ENCODE measurements around the gene SDC4.

The SDC4 gene

GRCh38 chr20:45347936-45348778 lies at the start of gene SDC4:
Gene SDC4, minus strand, starts transcription at chr20:45348424. Its CDS starts 40 bp downstream, at chr20:45348384.
- no peak for TF ChIP-seq CTCF (IDR thresholded peaks at IDR 0.05)
- H3K4me3 ChIP-seq (ENCODE audit: low read depth in 1 of 2, low read length in 1 of 2) = no peak within 1 kb of the TSS
- H3K9me3 ChIP-seq = no peaks in the 10 kb centered on the region
- peaks cover 0 to 9% of the 10 kb centered on the region in 2 experiments for H3K4me1 ChIP-seq (ENCODE audit: control insufficient read depth in 1 of 2, insufficient read depth in 1 of 2, low read depth in 1 of 2, low read length in 1 of 2)
- H3K27me3 ChIP-seq = peaks cover 70% of the 10 kb centered on the region
- no peaks in the 10 kb centered on the region for H3K36me3 ChIP-seq
- H3K27ac ChIP-seq = no peak within 1 kb of the TSS

- peaks cover under 1% of the 10 kb centered on the region for H3K9me3 ChIP-seq
- no peaks in the 10 kb centered on the region for H3K27me3 ChIP-seq
- no peak overlapping the region for H3K4me3 ChIP-seq (ENCODE audit: low read depth in 1 of 2, low read length in 1 of 2)
- H3K4me1 ChIP-seq (ENCODE audit: control insufficient read depth in 1 of 2, insufficient read depth in 1 of 2, low read depth in 1 of 2, low read length in 1 of 2) = peaks cover 6 to 10% of the 10 kb centered on the region in 2 experiments
- H3K36me3 ChIP-seq = no peaks in the 10 kb centered on the region
- H3K27ac ChIP-seq = no peak overlapping the region
- TF ChIP-seq CTCF (IDR thresholded peaks at IDR 0.05) = no peak
Observed at GRCh38 chr20:45395114-45395415, 46.8 kb upstream of the SDC4 start.

GRCh38 chr20:45394221-45395113 lies 46.2 kb upstream of the SDC4 start:
- no peaks in the 10 kb centered on the region for H3K36me3 ChIP-seq
- no peak overlapping the region for H3K27ac ChIP-seq
- peaks cover 7 to 11% of the 10 kb centered on the region in 2 experiments for H3K4me1 ChIP-seq (ENCODE audit: control insufficient read depth in 1 of 2, insufficient read depth in 1 of 2, low read depth in 1 of 2, low read length in 1 of 2)
- H3K4me3 ChIP-seq (ENCODE audit: low read depth in 1 of 2, low read length in 1 of 2) = no peak overlapping the region
- TF ChIP-seq CTCF (IDR thresholded peaks at IDR 0.05) = no peak
- no peaks in the 10 kb centered on the region for H3K9me3 ChIP-seq
- H3K27me3 ChIP-seq = no peaks in the 10 kb centered on the region

GRCh38 chr20:45392733-45393132 lies 44.5 kb upstream of the SDC4 start:
- no peak for TF ChIP-seq CTCF (IDR thresholded peaks at IDR 0.05)
- Histone ChIP-seq H3K36me3 (no peaks in the 10 kb centered on the region), H3K4me3 (ENCODE audit: low read depth in 1 of 2, low read length in 1 of 2) (no peak overlapping the region), H3K27me3 (no peaks in the 10 kb centered on the region), H3K4me1 (ENCODE audit: control insufficient read depth in 1 of 2, insufficient read depth in 1 of 2, low read depth in 1 of 2, low read length in 1 of 2) (peaks cover 7 to 11% of the 10 kb centered on the region in 2 experiments), H3K9me3 (no peaks in the 10 kb centered on the region), H3K27ac (no peak overlapping the region)

GRCh38 chr20:45391559-45391958 lies 43.3 kb upstream of the SDC4 start:
- peaks cover 7 to 11% of the 10 kb centered on the region in 2 experiments for H3K4me1 ChIP-seq (ENCODE audit: control insufficient read depth in 1 of 2, insufficient read depth in 1 of 2, low read depth in 1 of 2, low read length in 1 of 2)
- no peak overlapping the region for H3K27ac ChIP-seq
- H3K4me3 ChIP-seq (ENCODE audit: low read depth in 1 of 2, low read length in 1 of 2) = no peak overlapping the region
- no peaks in the 10 kb centered on the region for H3K36me3 ChIP-seq
- H3K9me3 ChIP-seq = no peaks in the 10 kb centered on the region
- no peaks in the 10 kb centered on the region for H3K27me3 ChIP-seq
- no peak for TF ChIP-seq CTCF (IDR thresholded peaks at IDR 0.05)

Measured in neutrophil (primary cell).